HG02642 (cell line): Measurements from ENCODE around the gene TMEM154.
"Not testable (repeated sequence)": the region's sequence is repeated elsewhere in the genome, so short reads cannot be mapped to it uniquely, and the experiment has no call there.

ENCODE experiments used
- ATAC-seq: cut with Tn5 transposase; IDR thresholded peaks from one replicate; pipeline ENCODE4 v1.9.1; 2021; ENCODE audit warnings: mild to moderate bottlenecking; ENCODE audit not compliant: unreplicated experiment, poor library complexity

Gene TMEM154

DNA sequence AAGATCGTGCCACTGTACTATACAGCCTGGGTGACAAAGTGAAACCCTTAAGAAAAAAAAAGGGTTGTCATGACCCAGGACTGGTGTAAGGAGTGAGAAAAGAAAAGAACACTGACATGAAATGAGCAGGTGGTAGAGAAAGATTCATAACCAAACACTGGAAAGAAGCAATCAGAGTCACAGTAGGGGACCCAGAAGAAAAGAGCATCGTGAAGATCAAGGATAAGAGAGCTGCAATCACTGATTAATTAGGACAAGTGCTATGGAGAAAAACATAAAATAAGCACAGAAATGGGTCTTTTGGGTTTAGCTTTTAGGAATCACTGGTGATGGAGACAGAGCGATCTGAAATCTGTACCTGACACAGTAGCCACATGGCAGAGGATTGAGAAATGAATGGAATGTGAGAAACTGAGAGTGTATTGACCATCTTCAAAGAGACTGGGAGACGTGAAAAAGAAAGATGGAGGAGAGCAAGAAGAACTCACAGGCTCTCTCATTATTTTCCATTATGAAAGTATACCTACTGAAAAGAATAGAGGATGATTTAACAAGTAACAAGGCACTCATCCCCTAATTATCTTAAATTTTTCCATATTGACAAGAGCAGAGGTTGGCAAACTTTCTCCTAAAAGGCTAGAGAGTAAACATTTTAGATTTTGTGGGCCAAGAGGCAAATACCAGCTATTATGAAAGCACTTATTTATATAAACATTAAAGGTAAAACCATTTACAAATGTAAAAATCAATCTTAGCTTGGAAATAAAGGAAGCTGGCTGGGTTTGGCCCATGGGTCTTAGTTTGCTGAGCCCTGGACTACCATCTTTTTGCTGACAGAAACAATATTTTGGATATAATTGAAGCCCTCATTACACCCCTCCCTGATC lies 7.3 kb downstream of the TMEM154 start:
- no peak for ATAC-seq

GRCh38 chr4:152668338-152668964 lies 11.3 kb downstream of the TMEM154 start:
- ATAC-seq = no peak

GRCh38 chr4:152667781-152668180 lies 12.0 kb downstream of the TMEM154 start:
- no peak for ATAC-seq

DNA sequence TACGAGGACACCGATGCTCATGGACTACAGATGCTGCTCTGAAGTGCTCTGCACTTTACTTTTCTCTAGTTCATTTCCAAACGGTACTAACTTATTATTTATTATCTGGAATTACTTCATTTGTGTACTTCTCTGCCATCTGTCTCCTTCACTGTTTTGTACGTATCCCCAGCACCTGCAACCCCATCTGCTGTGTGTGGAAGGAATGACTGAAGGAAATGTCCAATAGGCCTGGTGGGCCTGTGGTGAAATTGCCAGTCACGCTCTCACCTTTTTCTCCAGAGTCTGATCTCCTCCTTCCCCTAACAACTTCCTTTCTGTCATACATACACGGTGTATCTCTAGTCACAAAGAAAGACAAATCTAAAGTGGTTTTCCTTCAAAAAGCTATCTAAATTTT lies 12.9 kb downstream of the TMEM154 start:
- no peak for ATAC-seq

- ATAC-seq = peak; percentile 33
Measured at GRCh38 chr4:152665691-152666395, 14.0 kb downstream of the TMEM154 start.

DNA sequence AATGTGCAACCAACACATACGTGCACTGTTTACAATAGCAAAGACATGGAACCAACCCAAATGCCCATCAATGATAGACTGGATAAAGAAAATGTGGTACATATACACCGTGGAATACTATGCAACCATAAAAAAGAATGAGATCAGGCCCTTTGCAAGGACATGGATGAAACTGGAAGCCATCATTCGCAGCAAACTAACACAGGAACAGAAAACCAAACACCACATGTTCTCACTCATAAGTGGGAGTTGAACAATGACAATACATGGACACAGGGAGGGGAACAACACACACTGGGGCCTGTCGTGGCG lies 15.8 kb downstream of the TMEM154 start:
- not testable (repeated sequence) for ATAC-seq

DNA sequence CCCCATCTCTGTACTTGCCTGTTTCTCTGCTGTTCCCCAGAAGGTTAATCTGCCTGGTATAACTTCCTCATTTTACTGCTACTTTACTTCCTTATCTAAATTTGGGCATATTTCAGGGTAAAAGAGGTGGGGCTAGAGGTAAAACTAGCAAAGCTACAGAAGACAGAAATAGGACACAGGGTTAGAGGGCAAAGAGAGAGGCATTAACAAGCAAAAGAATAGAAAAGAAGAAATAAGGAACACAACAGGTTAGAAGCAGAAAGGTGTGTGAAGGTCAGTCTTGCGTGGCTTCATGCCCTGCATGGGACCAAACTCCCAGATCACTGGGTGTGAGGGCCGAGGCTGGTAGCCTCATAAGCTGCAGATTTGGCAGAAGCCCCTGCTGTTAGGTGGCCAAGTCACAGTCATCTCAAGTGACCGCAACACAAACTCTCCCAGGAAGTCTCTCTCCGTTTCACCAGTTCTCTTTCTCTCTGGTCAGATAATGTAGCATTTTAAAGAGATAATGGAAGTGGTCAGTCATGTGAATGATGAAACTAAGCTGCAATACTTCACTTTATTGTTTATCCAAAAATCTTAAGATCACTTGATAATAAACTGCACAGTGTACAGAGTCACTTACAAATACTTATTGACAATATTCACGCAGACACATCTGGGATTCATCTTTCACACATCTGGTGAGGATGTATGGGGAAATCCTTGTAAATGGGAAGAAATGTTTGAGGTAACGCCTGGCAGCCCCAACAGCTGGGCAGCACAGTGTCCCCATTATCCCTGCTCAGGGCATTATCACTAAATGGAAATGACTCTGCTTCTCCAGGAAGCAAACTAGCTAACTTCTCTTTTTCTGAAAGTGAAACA lies 16.4 kb downstream of the TMEM154 start:
- peak; percentile 58 for ATAC-seq

DNA sequence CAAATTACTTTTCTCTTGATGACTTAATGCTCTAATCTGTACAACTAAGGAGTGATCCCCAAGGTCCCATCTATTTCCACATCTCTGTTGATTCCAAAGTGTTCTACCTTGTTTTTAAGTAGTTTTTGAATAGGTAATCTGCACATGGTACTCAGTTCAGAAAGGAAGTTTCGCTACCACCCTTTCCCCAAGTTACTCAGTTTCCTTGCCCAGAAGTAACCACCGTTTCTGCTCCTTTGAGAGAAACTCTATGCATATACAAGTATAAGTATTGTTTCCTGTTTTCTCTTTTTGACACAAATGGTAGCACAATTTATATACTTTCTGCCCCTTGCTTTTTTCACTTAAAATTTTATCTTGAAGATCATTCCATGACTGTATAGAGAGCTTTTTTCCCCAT lies 18.1 kb downstream of the TMEM154 start:
- ATAC-seq = no peak

- no peak for ATAC-seq
Measured at GRCh38 chr4:152660526-152660925, 19.3 kb downstream of the TMEM154 start.

DNA sequence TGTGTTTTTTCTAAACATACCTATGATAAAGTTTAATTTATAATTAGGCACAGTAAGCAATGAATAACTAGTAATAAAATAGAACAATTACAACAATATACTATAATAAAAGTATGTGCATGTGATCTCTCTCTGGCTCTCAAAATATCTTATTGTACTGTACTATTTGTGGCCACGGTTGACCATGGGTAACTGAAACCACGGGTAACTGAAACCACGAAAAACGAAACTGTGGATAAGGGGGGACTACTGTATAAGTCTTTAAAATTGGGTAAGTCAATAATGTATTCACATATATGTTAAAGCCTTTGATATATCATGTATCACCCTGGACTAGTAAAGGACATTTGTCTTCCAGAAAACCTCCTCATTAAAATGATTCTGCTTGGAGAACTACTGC lies 20.0 kb downstream of the TMEM154 start:
- no peak for ATAC-seq

GRCh38 chr4:152657657-152658056 lies 22.1 kb downstream of the TMEM154 start:
- no peak for ATAC-seq

DNA sequence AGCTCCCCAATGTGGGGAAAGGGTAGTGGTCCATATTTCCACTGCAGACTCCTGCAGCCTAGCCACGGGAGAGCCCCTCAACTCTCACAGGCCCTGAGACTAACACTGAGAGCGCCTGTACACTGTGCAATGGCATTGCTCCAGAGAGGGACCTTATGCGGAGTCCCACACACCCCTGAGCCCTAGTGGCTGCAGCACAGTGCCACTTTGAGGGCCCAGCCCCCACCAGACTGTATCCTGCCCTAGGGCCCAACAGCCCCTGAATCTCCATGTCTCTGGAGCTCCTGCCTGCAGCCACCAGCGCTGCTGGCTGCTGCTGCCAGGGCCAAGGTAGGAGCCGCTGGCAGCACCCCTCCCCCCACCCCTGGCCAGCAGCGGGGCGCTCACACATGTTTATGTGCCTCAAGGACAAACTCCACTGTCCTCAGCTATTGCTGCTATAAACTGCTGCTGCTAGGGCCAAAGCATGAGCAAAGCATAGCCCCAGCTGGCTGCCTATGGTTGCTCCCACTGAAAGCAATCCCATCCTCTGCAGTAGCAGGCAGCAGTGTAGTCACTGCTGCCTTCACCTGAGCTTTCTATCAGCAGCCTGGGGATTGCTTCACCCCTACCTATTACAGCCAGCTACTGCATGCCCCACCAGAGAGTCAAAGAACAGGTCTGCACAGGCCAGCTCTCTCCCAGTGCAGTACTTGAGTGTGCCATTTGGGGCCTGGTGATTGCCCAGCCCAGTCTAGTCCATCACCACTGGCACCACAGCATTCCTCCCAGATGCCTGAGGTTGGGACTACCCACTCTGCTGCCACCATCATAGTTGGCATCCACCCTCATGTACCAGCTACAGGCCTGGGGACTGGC lies 24.3 kb downstream of the TMEM154 start:
- ATAC-seq = no peak

GRCh38 chr4:152652102-152652501 lies 27.7 kb downstream of the TMEM154 start:
- no peak for ATAC-seq

GRCh38 chr4:152651473-152652060 lies 28.2 kb downstream of the TMEM154 start:
- ATAC-seq = no peak

DNA sequence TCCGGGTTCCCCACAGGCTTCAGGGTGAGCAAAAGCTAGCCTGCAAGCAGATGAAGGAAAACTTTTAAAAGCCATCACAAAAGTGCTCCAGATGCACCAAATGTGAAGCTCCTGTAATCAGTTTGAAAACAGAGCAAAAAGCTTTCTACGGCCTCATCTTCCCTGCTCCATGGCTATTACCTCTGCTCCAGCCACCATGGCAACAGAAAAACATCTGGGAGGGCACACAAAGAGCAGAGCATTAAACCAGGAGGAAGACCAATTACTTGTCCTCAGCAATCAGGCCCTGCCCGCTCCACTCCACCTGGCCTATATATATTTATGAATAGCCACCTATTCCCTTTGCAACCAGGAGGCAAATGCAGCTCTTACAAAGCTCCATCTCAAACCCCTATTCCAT lies 33.6 kb downstream of the TMEM154 start:
- no peak for ATAC-seq

DNA sequence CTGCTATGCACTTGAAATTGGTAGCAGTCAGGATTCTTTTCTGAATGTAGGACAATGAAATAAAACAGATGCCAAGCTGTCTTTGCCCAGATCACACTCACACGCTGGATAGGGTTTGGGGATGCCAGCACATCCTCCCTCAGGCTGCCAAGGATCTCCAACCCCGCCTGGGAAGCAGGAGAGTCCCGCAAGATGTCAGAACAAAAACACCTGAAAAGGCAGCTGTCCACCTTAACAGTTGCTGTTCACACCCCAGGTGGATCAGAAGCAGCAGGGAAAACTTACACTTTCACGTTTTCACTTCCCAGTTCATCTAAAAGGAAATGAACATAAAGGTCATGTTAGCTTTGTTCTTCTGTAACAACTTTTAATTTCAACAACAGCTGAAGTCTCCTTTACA lies 35.7 kb downstream of the TMEM154 start:
- no peak for ATAC-seq

GRCh38 chr4:152643153-152644035 lies 36.4 kb downstream of the TMEM154 start:
- ATAC-seq = peak; percentile 87
